SK-N-SH (cell line): ENCODE data around the gene SCNN1A. TPM values are rescaled to one million over a fixed set of nuclear protein-coding genes. Genes with fewer than 3 reads are reported as not detected.

Source experiments
- CTCF ChIA-PET: fragments of 300-600, 350-600 bp; formaldehyde crosslinking; extraction: SDS; loops from one replicate; lab custom pipeline; 2021; lab: Yijun Ruan, JAX
- POLR2A ChIA-PET: fragments of 350-600 bp; sonication (Branson Sonifier 250); formaldehyde crosslinking; extraction: SDS; loops from one replicate; lab custom pipeline; 2020; ENCODE audit warnings: antibody characterized with exemption, inconsistent platforms; lab: Yijun Ruan, JAX
- DNase-seq: peaks from one replicate; pipeline ENCODE4 v3.0.0; 2012
- H2AFZ ChIP-seq: fragments of 200-600 bp; sonication (generic); 2 replicates; pipeline ENCODE4 v1.8.1; 2016; ENCODE audit warnings: antibody characterized with exemption, mild to moderate bottlenecking, low read depth
- H3F3A ChIP-seq: fragments of 200-600 bp; sonication (generic); replicated peaks from 2 replicates; pipeline ENCODE3; 2016; ENCODE audit warnings: antibody characterized with exemption, mild to moderate bottlenecking; ENCODE audit not compliant: insufficient read depth
- H3K27ac ChIP-seq, 2 experiments: fragments of 200-500 bp in 1 of 2; fragments of 200-600 bp in 1 of 2; sonication (Bioruptor generic) in 1 of 2; sonication (generic), shearing (Covaris generic) in 1 of 2; 2 replicates each; pipeline versions ENCODE4 v1.5.1 to v1.6.1; 2014 to 2016; ENCODE audit warnings: low read depth in 2 of 2, inconsistent platforms in 1 of 2, low read length in 1 of 2, mild to moderate bottlenecking in 1 of 2, mixed read lengths in 1 of 2
- H3K27me3 ChIP-seq: fragments of 200-600 bp; sonication (generic), shearing (Covaris generic); 2 replicates; pipeline ENCODE4 v1.6.1; 2016; ENCODE audit warnings: mixed run types; ENCODE audit not compliant: insufficient read depth
- H3K36me3 ChIP-seq, 2 experiments: fragments of 200-500 bp in 1 of 2; fragments of 200-600 bp in 1 of 2; sonication (Bioruptor generic) in 1 of 2; sonication (generic) in 1 of 2; replicated peaks in 1 of 2; 2 replicates each; pipeline versions ENCODE3 to v1.5.1; 2014 to 2016; ENCODE audit warnings: low read length in 1 of 2, mild to moderate bottlenecking in 1 of 2; ENCODE audit not compliant: insufficient read depth in 2 of 2, control insufficient read depth in 1 of 2
- H3K4me1 ChIP-seq, 2 experiments: fragments of 200-500 bp in 1 of 2; fragments of 200-600 bp in 1 of 2; sonication (Bioruptor generic) in 1 of 2; sonication (generic), shearing (Covaris generic) in 1 of 2; 2 replicates each; pipeline versions ENCODE4 v1.5.1 to v1.6.1; 2014 to 2016; ENCODE audit warnings: low read depth in 1 of 2, low read length in 1 of 2, mixed run types in 1 of 2; ENCODE audit not compliant: insufficient read depth in 2 of 2, control insufficient read depth in 1 of 2
- H3K4me2 ChIP-seq: fragments of 200-600 bp; sonication (generic), shearing (Covaris generic); 2 replicates; pipeline ENCODE4 v1.6.1; 2017; ENCODE audit warnings: mixed run types
- H3K4me3 ChIP-seq, 2 experiments: fragments of 200-500 bp in 1 of 2; fragments of 200-600 bp in 1 of 2; sonication (Bioruptor generic) in 1 of 2; sonication (generic), shearing (Covaris generic) in 1 of 2; 2 replicates each; pipeline versions ENCODE4 v1.5.1 to v1.8.1; 2014 to 2016; ENCODE audit warnings: low read depth in 2 of 2, inconsistent platforms in 1 of 2, low read length in 1 of 2, mild to moderate bottlenecking in 1 of 2, mixed read lengths in 1 of 2, moderate library complexity in 1 of 2
- H3K79me2 ChIP-seq: fragments of 200-600 bp; sonication (generic); 2 replicates; pipeline ENCODE4 v1.8.1; 2017; ENCODE audit warnings: mild to moderate bottlenecking; ENCODE audit not compliant: insufficient read depth
- H3K9ac ChIP-seq: fragments of 200-600 bp; sonication (generic); 2 replicates; pipeline ENCODE4 v1.6.1; 2017; ENCODE audit warnings: mixed run types
- H3K9me2 ChIP-seq: fragments of 200-600 bp; sonication (generic); 2 replicates; pipeline ENCODE4 v1.6.1; 2017; ENCODE audit warnings: mixed run types
- H3K9me3 ChIP-seq: fragments of 200-600 bp; sonication (generic); 2 replicates; pipeline ENCODE4 v1.6.1; 2017; ENCODE audit warnings: mixed run types, mild to moderate bottlenecking, moderate library complexity
- H4K20me1 ChIP-seq: fragments of 200-600 bp; sonication (generic); 2 replicates; pipeline ENCODE4 v1.6.1; 2017; ENCODE audit warnings: mild to moderate bottlenecking, mixed run types; ENCODE audit not compliant: insufficient read depth
- CHD2 ChIP-seq: fragments of 150-350 bp; IDR thresholded peaks from 2 replicates; pipeline ENCODE4 v1.6.1; 2018; ENCODE audit warnings: low read length; ENCODE audit not compliant: partially characterized antibody
- ELF1 ChIP-seq: IDR thresholded peaks from 2 replicates; pipeline ENCODE4 v1.4.0; 2012
- EP300 ChIP-seq, 2 experiments: IDR thresholded peaks; 2 replicates each; pipeline versions ENCODE4 v1.4.0 to v1.6.1; 2012; ENCODE audit warnings: borderline replicate concordance in 1 of 2, low read depth in 1 of 2, low read length in 1 of 2
- FOSL2 ChIP-seq: IDR thresholded peaks from 2 replicates; pipeline ENCODE4 v1.4.0; 2012; ENCODE audit warnings: low read depth, mild to moderate bottlenecking, moderate library complexity, borderline replicate concordance
- FOXM1 ChIP-seq: IDR thresholded peaks from 2 replicates; pipeline ENCODE4 v1.4.0; 2012; ENCODE audit warnings: low read depth, mild to moderate bottlenecking
- GATA2 ChIP-seq: sonication (generic); formaldehyde crosslinking; IDR thresholded peaks from 2 replicates; pipeline ENCODE4 v1.5.0; 2020; ENCODE audit warnings: mild to moderate bottlenecking, missing genetic modification reagents
- IRF3 ChIP-seq: fragments of 150-350 bp; IDR thresholded peaks from 2 replicates; pipeline ENCODE4 v1.6.1; 2016; ENCODE audit warnings: mild to moderate bottlenecking, low read depth, low read length
- NFIC ChIP-seq: IDR thresholded peaks from 2 replicates; pipeline ENCODE4 v1.4.0; 2012; ENCODE audit warnings: borderline replicate concordance
- POLR2AphosphoS5 ChIP-seq: IDR thresholded peaks from 2 replicates; pipeline ENCODE4 v1.6.1; 2012; ENCODE audit warnings: low read depth, low read length
- RCOR1 ChIP-seq: fragments of 150-350 bp; IDR thresholded peaks from 2 replicates; pipeline ENCODE4 v1.6.1; 2017; ENCODE audit warnings: antibody characterized with exemption, low read length
- RFX5 ChIP-seq: IDR thresholded peaks from 2 replicates; pipeline ENCODE4 v1.6.1; 2012; ENCODE audit warnings: mild to moderate bottlenecking, improper control_type of control experiment, low read length
- RXRA ChIP-seq: IDR thresholded peaks from 2 replicates; pipeline ENCODE4 v1.4.0; 2012; ENCODE audit warnings: low read depth, mild to moderate bottlenecking, borderline replicate concordance
- SMC3 ChIP-seq: IDR thresholded peaks from 2 replicates; pipeline ENCODE4 v1.6.1; 2012; ENCODE audit warnings: low read depth, low read length, improper control_type of control experiment
- TAF1 ChIP-seq: IDR thresholded peaks from 2 replicates; pipeline ENCODE4 v1.6.1; 2012; ENCODE audit warnings: low read depth, mild to moderate bottlenecking, low read length, moderate library complexity, borderline replicate concordance
- TCF12 ChIP-seq: IDR thresholded peaks from 2 replicates; pipeline ENCODE4 v1.4.0; 2012
- TEAD4 ChIP-seq: IDR thresholded peaks from 2 replicates; pipeline ENCODE4 v1.4.0; 2012; ENCODE audit warnings: mild to moderate bottlenecking, borderline replicate concordance; ENCODE audit not compliant: insufficient read depth
- WGBS: methylation state at CpG from one replicate; pipeline ENCODE4 v1.1.6; 2017; ENCODE audit warnings: low lambda C conversion rate; 5-methylcytosine and 5-hydroxymethylcytosine counted together
- polyA plus RNA-seq, 3 experiments: library from polyadenylated mRNA; depleted of rRNA; stranded (reverse); fragments of >200 nt; gene quantifications; 2 replicates each; pipeline ENCODE4 v1.2.3, GENCODE V29; 2012
- TF ChIP-seq, protein P1 (sequence below): IDR thresholded peaks from 2 replicates; pipeline ENCODE4 v1.4.0; 2012; ENCODE audit warnings: low read depth
- TF ChIP-seq, protein P2 (sequence below): IDR thresholded peaks from 2 replicates; pipeline ENCODE4 v1.6.1; 2012; ENCODE audit warnings: mild to moderate bottlenecking, low read depth, low read length, moderate library complexity
- TF ChIP-seq, protein P3 (sequence below): fragments of 200-600 bp; sonication (generic); IDR thresholded peaks from 2 replicates; pipeline ENCODE4 v1.6.1; 2017; ENCODE audit warnings: antibody characterized with exemption, mild to moderate bottlenecking, moderate library complexity

Gene SCNN1A
- polyA plus RNA-seq, 1 of the 3 experiments (the other 2 are of a cell fraction), result 1.6 TPM

GRCh38 chr12:6416596-6416995 lies 41.2 kb upstream of the SCNN1A start:
- no peaks in the 10 kb centered on the region for H3K9me2 ChIP-seq
- TF ChIP-seq FOSL2 (no peak), GATA2 (CRISPR knock-in tag) (no peak), ELF1 (no peak), POLR2AphosphoS5 (no peak), TCF12 (no peak), TEAD4 (no peak), FOXM1 (no peak), RFX5 (no peak), SMC3 (no peak), EP300 (IDR thresholded peaks at IDR 0.05; ENCODE audit: borderline replicate concordance in 1 of 2, low read depth in 1 of 2, low read length in 1 of 2) (no peak), IRF3 (no peak), RXRA (no peak), NFIC (no peak), RCOR1 (no peak), CHD2 (no peak), TAF1 (no peak)
- TF ChIP-seq, protein P1, sequence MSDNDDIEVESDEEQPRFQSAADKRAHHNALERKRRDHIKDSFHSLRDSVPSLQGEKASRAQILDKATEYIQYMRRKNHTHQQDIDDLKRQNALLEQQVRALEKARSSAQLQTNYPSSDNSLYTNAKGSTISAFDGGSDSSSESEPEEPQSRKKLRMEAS, result no peak
- TF ChIP-seq, protein P2, sequence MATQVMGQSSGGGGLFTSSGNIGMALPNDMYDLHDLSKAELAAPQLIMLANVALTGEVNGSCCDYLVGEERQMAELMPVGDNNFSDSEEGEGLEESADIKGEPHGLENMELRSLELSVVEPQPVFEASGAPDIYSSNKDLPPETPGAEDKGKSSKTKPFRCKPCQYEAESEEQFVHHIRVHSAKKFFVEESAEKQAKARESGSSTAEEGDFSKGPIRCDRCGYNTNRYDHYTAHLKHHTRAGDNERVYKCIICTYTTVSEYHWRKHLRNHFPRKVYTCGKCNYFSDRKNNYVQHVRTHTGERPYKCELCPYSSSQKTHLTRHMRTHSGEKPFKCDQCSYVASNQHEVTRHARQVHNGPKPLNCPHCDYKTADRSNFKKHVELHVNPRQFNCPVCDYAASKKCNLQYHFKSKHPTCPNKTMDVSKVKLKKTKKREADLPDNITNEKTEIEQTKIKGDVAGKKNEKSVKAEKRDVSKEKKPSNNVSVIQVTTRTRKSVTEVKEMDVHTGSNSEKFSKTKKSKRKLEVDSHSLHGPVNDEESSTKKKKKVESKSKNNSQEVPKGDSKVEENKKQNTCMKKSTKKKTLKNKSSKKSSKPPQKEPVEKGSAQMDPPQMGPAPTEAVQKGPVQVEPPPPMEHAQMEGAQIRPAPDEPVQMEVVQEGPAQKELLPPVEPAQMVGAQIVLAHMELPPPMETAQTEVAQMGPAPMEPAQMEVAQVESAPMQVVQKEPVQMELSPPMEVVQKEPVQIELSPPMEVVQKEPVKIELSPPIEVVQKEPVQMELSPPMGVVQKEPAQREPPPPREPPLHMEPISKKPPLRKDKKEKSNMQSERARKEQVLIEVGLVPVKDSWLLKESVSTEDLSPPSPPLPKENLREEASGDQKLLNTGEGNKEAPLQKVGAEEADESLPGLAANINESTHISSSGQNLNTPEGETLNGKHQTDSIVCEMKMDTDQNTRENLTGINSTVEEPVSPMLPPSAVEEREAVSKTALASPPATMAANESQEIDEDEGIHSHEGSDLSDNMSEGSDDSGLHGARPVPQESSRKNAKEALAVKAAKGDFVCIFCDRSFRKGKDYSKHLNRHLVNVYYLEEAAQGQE, result no peak
- TF ChIP-seq, protein P3, sequence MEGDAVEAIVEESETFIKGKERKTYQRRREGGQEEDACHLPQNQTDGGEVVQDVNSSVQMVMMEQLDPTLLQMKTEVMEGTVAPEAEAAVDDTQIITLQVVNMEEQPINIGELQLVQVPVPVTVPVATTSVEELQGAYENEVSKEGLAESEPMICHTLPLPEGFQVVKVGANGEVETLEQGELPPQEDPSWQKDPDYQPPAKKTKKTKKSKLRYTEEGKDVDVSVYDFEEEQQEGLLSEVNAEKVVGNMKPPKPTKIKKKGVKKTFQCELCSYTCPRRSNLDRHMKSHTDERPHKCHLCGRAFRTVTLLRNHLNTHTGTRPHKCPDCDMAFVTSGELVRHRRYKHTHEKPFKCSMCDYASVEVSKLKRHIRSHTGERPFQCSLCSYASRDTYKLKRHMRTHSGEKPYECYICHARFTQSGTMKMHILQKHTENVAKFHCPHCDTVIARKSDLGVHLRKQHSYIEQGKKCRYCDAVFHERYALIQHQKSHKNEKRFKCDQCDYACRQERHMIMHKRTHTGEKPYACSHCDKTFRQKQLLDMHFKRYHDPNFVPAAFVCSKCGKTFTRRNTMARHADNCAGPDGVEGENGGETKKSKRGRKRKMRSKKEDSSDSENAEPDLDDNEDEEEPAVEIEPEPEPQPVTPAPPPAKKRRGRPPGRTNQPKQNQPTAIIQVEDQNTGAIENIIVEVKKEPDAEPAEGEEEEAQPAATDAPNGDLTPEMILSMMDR, result no peak
- TF ChIP-seq, all 33 proteins: peak for 0
- ChIA-PET CTCF (no interaction called here), POLR2A (no interaction called here)
- Histone ChIP-seq H3K79me2 (no peaks in the 10 kb centered on the region), H3K27ac (no peak overlapping the region), H3F3A (no peaks in the 10 kb centered on the region), H3K4me3 (no peak overlapping the region), H4K20me1 (no peaks in the 10 kb centered on the region), H3K9ac (no peak overlapping the region), H3K4me2 (no peak overlapping the region), H2AFZ (no peak overlapping the region), H3K4me1 (no peaks in the 10 kb centered on the region), H3K9me3 (no peaks in the 10 kb centered on the region), H3K36me3 (no peaks in the 10 kb centered on the region), H3K27me3 (no peaks in the 10 kb centered on the region)
- DNase-seq, result no peak
- WGBS, result 49% methylated on average over 3 of the region's 3 CpGs
